Measurements from ENCODE around the gene OR56A3.
"Not testable (repeated sequence)": the region's sequence is repeated elsewhere in the genome, so short reads cannot be mapped to it uniquely, and the experiment has no call there.

The OR56A3 gene

GRCh38 chr11:5941951-5942350 is at the start of gene OR56A3:
Gene OR56A3 (plus strand): TSS chr11:5942251. CDS start chr11:5947347, 5,096 bp downstream.
- no peak for DNase-seq (ENCODE audit: low read depth in 2 of 2)

- DNase-seq (ENCODE audit: low read depth in 2 of 2) = no peak
Observed at GRCh38 chr11:5892908-5893307, 49.1 kb upstream of the OR56A3 start, which contains the start of gene OR52E5. Gene OR52E5 (plus strand): TSS chr11:5893208. CDS start chr11:5900777, 7,569 bp downstream.

- DNase-seq (ENCODE audit: low read depth in 2 of 2) = no peak
Observed at GRCh38 chr11:5899534-5899933, 42.5 kb upstream of the OR56A3 start.

GRCh38 chr11:5910540-5910939 is 31.5 kb upstream of the OR56A3 start:
- no peak for DNase-seq (ENCODE audit: low read depth in 2 of 2)

- peak in 1 of 2 donors; percentile 4 for DNase-seq (ENCODE audit: low read depth in 2 of 2)
Observed at GRCh38 chr11:5922749-5923426, 19.2 kb upstream of the OR56A3 start.

- no peak for DNase-seq (ENCODE audit: low read depth in 2 of 2)
Observed at GRCh38 chr11:5923427-5923776, 18.6 kb upstream of the OR56A3 start.

- DNase-seq (ENCODE audit: low read depth in 2 of 2) = no peak
Observed at GRCh38 chr11:5923794-5924193, 18.3 kb upstream of the OR56A3 start.

- DNase-seq (ENCODE audit: low read depth in 2 of 2) = no peak
Observed at GRCh38 chr11:5928271-5928670, 13.8 kb upstream of the OR56A3 start.

- DNase-seq (ENCODE audit: low read depth in 2 of 2) = no peak
Observed at GRCh38 chr11:5928811-5929210, 13.2 kb upstream of the OR56A3 start.

GRCh38 chr11:5929571-5930368 is 12.3 kb upstream of the OR56A3 start:
- DNase-seq (ENCODE audit: low read depth in 2 of 2) = no peak

GRCh38 chr11:5930614-5931013 is 11.4 kb upstream of the OR56A3 start:
- DNase-seq (ENCODE audit: low read depth in 2 of 2) = no peak

- no peak for DNase-seq (ENCODE audit: low read depth in 2 of 2)
Observed at GRCh38 chr11:5931061-5931460, 11.0 kb upstream of the OR56A3 start.

GRCh38 chr11:5932671-5933070 is 9.4 kb upstream of the OR56A3 start:
- no peak for DNase-seq (ENCODE audit: low read depth in 2 of 2)

GRCh38 chr11:5933116-5933515 is 8.9 kb upstream of the OR56A3 start:
- DNase-seq (ENCODE audit: low read depth in 2 of 2) = no peak

- DNase-seq (ENCODE audit: low read depth in 2 of 2) = no peak
Observed at GRCh38 chr11:5937868-5938602, 4.0 kb upstream of the OR56A3 start.

- no peak for DNase-seq (ENCODE audit: low read depth in 2 of 2)
Observed at GRCh38 chr11:5938603-5938965, 3.5 kb upstream of the OR56A3 start.

- no peak for DNase-seq (ENCODE audit: low read depth in 2 of 2)
Observed at GRCh38 chr11:5940748-5941147, 1.3 kb upstream of the OR56A3 start.

- DNase-seq (ENCODE audit: low read depth in 2 of 2) = no peak
Observed at GRCh38 chr11:5955586-5955985, 13.5 kb downstream of the OR56A3 start.

GRCh38 chr11:5960704-5961320 is 18.8 kb downstream of the OR56A3 start:
- DNase-seq (ENCODE audit: low read depth in 2 of 2) = not testable (repeated sequence)

GRCh38 chr11:5966958-5967357 is 24.9 kb downstream of the OR56A3 start:
- DNase-seq (ENCODE audit: low read depth in 2 of 2) = no peak

GRCh38 chr11:5967708-5968107 is 25.7 kb downstream of the OR56A3 start:
- DNase-seq (ENCODE audit: low read depth in 2 of 2) = no peak

- DNase-seq (ENCODE audit: low read depth in 2 of 2) = no peak
Observed at GRCh38 chr11:5968394-5968793, 26.3 kb downstream of the OR56A3 start, which contains the start of gene OR56A5. Gene OR56A5 (minus strand): TSS chr11:5968494. CDS start chr11:5968494, 0 bp downstream.
